GM23248 (cell line): ENCODE measurements around the gene NCAM1.

ENCODE experiments used
- EZH2 ChIP-seq: fragments of 200-600 bp; sonication (generic); IDR thresholded peaks from 2 replicates; pipeline ENCODE4 v1.6.1; 2018; ENCODE audit warnings: antibody characterized with exemption, mild to moderate bottlenecking; ENCODE audit not compliant: insufficient read depth, poor library complexity, severe bottlenecking
- EZH2phosphoT487 ChIP-seq: fragments of 200-600 bp; sonication (generic); IDR thresholded peaks from 2 replicates; pipeline ENCODE4 v1.6.1; 2018; ENCODE audit warnings: antibody characterized with exemption, moderate library complexity, mild to moderate bottlenecking, low read depth; ENCODE audit not compliant: insufficient read depth

DNA sequence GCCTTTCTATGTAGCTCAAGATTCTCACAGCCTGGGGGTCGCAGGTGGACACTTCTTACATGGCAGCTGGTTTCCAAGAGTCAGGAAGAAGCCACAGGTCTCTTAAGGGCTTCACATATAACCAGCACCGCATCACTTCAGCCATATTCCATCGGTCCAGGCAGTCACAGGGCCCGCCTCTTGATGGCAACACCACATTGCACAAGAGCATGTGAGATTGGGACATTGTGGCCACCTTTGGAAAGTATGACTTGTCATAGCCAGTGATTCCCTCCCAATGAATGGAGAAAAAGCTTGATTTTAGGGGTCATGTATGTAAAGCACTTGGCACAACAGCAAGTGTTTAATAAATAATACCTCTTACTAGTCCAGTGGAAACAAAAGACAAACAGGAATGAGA, 98.3 kb downstream of the NCAM1 start:
- TF ChIP-seq EZH2phosphoT487, result no peak
- no peak for TF ChIP-seq EZH2
